K562 (cell line): ENCODE results near the gene SLC25A34. TPM values are rescaled to one million over a fixed set of nuclear protein-coding genes. Genes with fewer than 3 reads are reported as not detected.

ENCODE experiments used
- ATAC-seq: fragments of 200-7000 bp; cut with Tn5 transposase; 3 replicates; pipeline ENCODE4 v1.9.1; 2020; ENCODE audit warnings: moderate library complexity
- BruUV-seq: library from RNA; stranded (reverse); fragments of 400-500 nt; replicated peaks from 2 replicates; lab custom pipeline; 2021; lab: Mats Ljungman, UMichigan
- CTCF ChIA-PET: fragments of 300-600 bp; formaldehyde crosslinking; extraction: SDS; loops from one replicate; lab custom pipeline; 2021; ENCODE audit warnings: low intra/inter-chr PET ratio; lab: Yijun Ruan, JAX
- POLR2A ChIA-PET: fragments of 300-600, 350-650 bp; sonication (Branson Sonifier 250); formaldehyde crosslinking; extraction: SDS; loops from one replicate; lab custom pipeline; 2021; ENCODE audit warnings: antibody characterized with exemption, inconsistent platforms; lab: Yijun Ruan, JAX
- DNase-seq, 4 experiments: peaks; one replicate each; pipeline versions ENCODE4 v3.0.0 to v3.0.0-alpha.2; 2011 to 2018; ENCODE audit warnings: low spot score in 3 of 4, mixed read lengths in 3 of 4; ENCODE audit errors: extremely low read depth in 1 of 4
- FAIRE-seq: peaks from 2 replicates; lab custom pipeline; 2011; peaks lifted over from hg19 to GRCh38; lab: Jason Lieb, UNC
- H2AFZ ChIP-seq: 2 replicates; pipeline ENCODE4 v1.6.0; 2011; ENCODE audit warnings: low read depth, low read length, control low read depth, inconsistent platforms
- H3K27ac ChIP-seq: fragments of 200-600 bp; 3 replicates; pipeline ENCODE4 v1.8.0; 2011; ENCODE audit warnings: low read depth, mild to moderate bottlenecking, control low read depth, inconsistent platforms, low read length, moderate library complexity, mixed read lengths; ENCODE audit errors: extremely low read depth
- H3K27me3 ChIP-seq, 2 experiments: fragments of 300-600 bp in 1 of 2; 2 replicates in 1 of 2; 3 replicates in 1 of 2; pipeline versions ENCODE4 v1.6.0 to v1.8.0; 2011; ENCODE audit warnings: inconsistent platforms in 2 of 2, low read length in 2 of 2, mild to moderate bottlenecking in 1 of 2, mixed read lengths in 1 of 2, moderate library complexity in 1 of 2; ENCODE audit not compliant: control insufficient read depth in 2 of 2, insufficient read depth in 2 of 2
- H3K36me3 ChIP-seq: fragments of 300-600 bp; 3 replicates; pipeline ENCODE4 v1.8.0; 2011; ENCODE audit warnings: mild to moderate bottlenecking, low read length, inconsistent platforms; ENCODE audit not compliant: control insufficient read depth, insufficient read depth
- H3K4me1 ChIP-seq, 2 experiments: fragments of 200-600 bp in 1 of 2; replicated peaks in 1 of 2; 2 replicates in 1 of 2; 3 replicates in 1 of 2; pipeline versions ENCODE4 v1.5.1 to v1.8.0; 2011; ENCODE audit warnings: inconsistent platforms in 2 of 2, low read length in 2 of 2, mild to moderate bottlenecking in 1 of 2, mixed read lengths in 1 of 2, moderate library complexity in 1 of 2; ENCODE audit not compliant: control insufficient read depth in 2 of 2, insufficient read depth in 2 of 2
- H3K4me2 ChIP-seq: 2 replicates; pipeline ENCODE4 v1.6.1; 2011; ENCODE audit warnings: low read length, control low read depth, inconsistent platforms, mixed read lengths; ENCODE audit not compliant: insufficient read depth
- H3K4me3 ChIP-seq: fragments of 200-600 bp; sonication (generic), shearing (Covaris generic); 2 replicates; pipeline ENCODE4 v1.5.1; 2016; ENCODE audit warnings: control low read depth, inconsistent platforms
- H3K79me2 ChIP-seq: fragments of 200-600 bp; 3 replicates; pipeline ENCODE4 v1.8.0; 2011; ENCODE audit warnings: low read length, inconsistent platforms; ENCODE audit not compliant: control insufficient read depth, insufficient read depth
- H3K9ac ChIP-seq, 2 experiments: 2 replicates each; pipeline versions ENCODE4 v1.6.0 to v1.6.1; 2011; ENCODE audit warnings: low read depth in 2 of 2, low read length in 2 of 2, control low read depth in 1 of 2, inconsistent platforms in 1 of 2, mild to moderate bottlenecking in 1 of 2, mixed read lengths in 1 of 2; ENCODE audit not compliant: insufficient read depth in 1 of 2
- H3K9me1 ChIP-seq: one replicate; pipeline ENCODE4 v1.6.0; 2011; ENCODE audit warnings: inconsistent platforms, mild to moderate bottlenecking, low read length, moderate library complexity; ENCODE audit not compliant: control insufficient read depth, insufficient read depth
- H3K9me3 ChIP-seq: replicated peaks from 2 replicates; pipeline ENCODE4 v1.5.1; 2011; ENCODE audit warnings: low read depth, low read length, inconsistent platforms; ENCODE audit not compliant: control insufficient read depth, insufficient read depth
- H4K20me1 ChIP-seq: replicated peaks from 2 replicates; pipeline ENCODE4 v1.6.1; 2011; ENCODE audit warnings: low read length, inconsistent platforms, mixed read lengths; ENCODE audit not compliant: control insufficient read depth, insufficient read depth
- FIP1L1 ChIP-seq: fragments of 200-400 bp; formaldehyde crosslinking; IDR thresholded peaks from 2 replicates; pipeline ENCODE4 v1.6.1; 2018; ENCODE audit warnings: mild to moderate bottlenecking, low read depth, low read length; ENCODE audit not compliant: poor library complexity, severe bottlenecking
- OTX1 ChIP-seq: fragments of 450-650 bp; formaldehyde crosslinking; IDR thresholded peaks from 2 replicates; pipeline ENCODE4 v1.4.0; 2022; ENCODE audit warnings: mild to moderate bottlenecking
- POLR2G ChIP-seq: fragments of 200-400 bp; formaldehyde crosslinking; IDR thresholded peaks from 2 replicates; pipeline ENCODE4 v1.6.1; 2017; ENCODE audit warnings: low read depth, mild to moderate bottlenecking, antibody characterized with exemption, low read length, moderate library complexity
- STAG1 ChIP-seq: sonication (generic); formaldehyde crosslinking; IDR thresholded peaks from 2 replicates; pipeline ENCODE4 v1.5.0; 2020; ENCODE audit warnings: missing genetic modification reagents, borderline replicate concordance
- ZNF184 ChIP-seq: sonication (generic); formaldehyde crosslinking; IDR thresholded peaks from 2 replicates; pipeline ENCODE4 v1.5.0; 2020; ENCODE audit warnings: missing genetic modification reagents
- ZNF253 ChIP-seq: fragments of 250-450 bp; sonication (Bioruptor Pico); conservative IDR thresholded peaks from 2 replicates; pipeline ENCODE4 v1.6.1; 2021; ENCODE audit warnings: mild to moderate bottlenecking
- ZNF311 ChIP-seq: fragments of 250-450 bp; sonication (Bioruptor Pico); IDR thresholded peaks from 2 replicates; pipeline ENCODE4 v1.4.0; 2020; ENCODE audit warnings: mild to moderate bottlenecking, moderate library complexity
- ZNF324 ChIP-seq: fragments of 250-450 bp; sonication (Bioruptor Pico); IDR thresholded peaks from 2 replicates; pipeline ENCODE4 v1.4.0; 2020; ENCODE audit warnings: mild to moderate bottlenecking
- ZNF77 ChIP-seq: fragments of 250-450 bp; sonication (Bioruptor Pico); IDR thresholded peaks from 2 replicates; pipeline ENCODE4 v1.5.0; 2020
- WGBS: fragments of 100-300 bp; shearing (Covaris generic); methylation state at CpG from one replicate; pipeline ENCODE4 v1.1.6; 2016; ENCODE audit warnings: low coverage, mixed read lengths; ENCODE audit not compliant: insufficient coverage; ENCODE audit errors: missing lambda C conversion rate; 5-methylcytosine and 5-hydroxymethylcytosine counted together
- in situ Hi-C: fragments of 300-500 bp; cut with MboI; formaldehyde crosslinking; loops from 4 replicates; pipeline ENCODE4 v1.15.0; 2018; ENCODE audit warnings: inconsistent platforms, mixed read lengths
- intact Hi-C: fragments of 100-400 bp; cut with micrococcal nuclease; formaldehyde crosslinking; loops from 2 replicates; pipeline ENCODE4 v1.14.2; 2022
- polyA plus RNA-seq, 8 experiments: library from polyadenylated mRNA; depleted of rRNA in 4 of 8; stranded (reverse) in 5 of 8; unstranded in 3 of 8; fragments of >200 nt; fragmentation: Nextera tagmentation in 2 of 8; fragmentation: Illumina TruSeq in 1 of 8; extraction: Ambion mirVana in 2 of 8; extraction: Trizol in 1 of 8; gene quantifications; 2 replicates each; pipeline versions ENCODE4 v1.2.1 to v1.2.3, GENCODE V29; 2011 to 2014; ENCODE audit warnings: inconsistent platforms in 1 of 8, missing spikeins in 1 of 8
- total RNA-seq, 7 experiments: library from RNA; depleted of rRNA in 6 of 7; stranded (reverse); fragments of >200 nt in 6 of 7; fragmentation: Illumina TruSeq in 2 of 7; extraction: Trizol in 2 of 7; gene quantifications; 2 replicates each; pipeline versions ENCODE4 v1.2.1 to v1.2.3, GENCODE V29; 2011 to 2021; ENCODE audit warnings: low replicate concordance in 1 of 7

SLC25A34 gene
- total and polyA plus RNA-seq, 9 of the 15 experiments (the other 6 are each of a cell fraction or from before 2014, with no cell fraction given) = 0.01 to 0.57 (median 0.16) TPM

- DNase-seq (no peak), ATAC-seq (no peak), FAIRE-seq (no peak)
- H4K20me1 ChIP-seq = no peaks in the 10 kb centered on the region; the same call in none of the 2 replicates
- H3K9me3 ChIP-seq = no peaks in the 10 kb centered on the region
- 50% methylated on average over 20 of the region's 20 CpGs for WGBS
- no peak overlapping the region for H3K4me3 ChIP-seq
- peaks cover 22% of the 10 kb centered on the region; the same call in 2 of the 3 replicates for H3K36me3 ChIP-seq
- H3K4me2 ChIP-seq = no peak overlapping the region
- in situ Hi-C loops (no loop called here), intact Hi-C loops (no loop called here)
- BruUV-seq = no TSS peak
- no peak overlapping the region for H3K27ac ChIP-seq
- ChIA-PET POLR2A (interaction anchor here (0.6 to 2.2 kb wide), 12 partner anchors 10 to 885 kb away, joined by 3 to 8 read pairs (median 4); no protein-coding TSS in a partner anchor), CTCF (no interaction called here)
- TF ChIP-seq OTX1 (CRISPR knock-in tag) (no peak), ZNF253 (CRISPR knock-in tag) (no peak), ZNF184 (CRISPR knock-in tag) (0 out of 2 replicates have a peak, but pooled peaks have one; percentile 25), POLR2G (peak; percentile 37), ZNF77 (CRISPR knock-in tag) (no peak), ZNF311 (CRISPR knock-in tag) (no peak), FIP1L1 (peak; percentile 36), ZNF324 (CRISPR knock-in tag) (no peak), STAG1 (CRISPR knock-in tag) (no peak)
- peak overlapping the region in 1 of 2 experiments; percentile 57; a peak in 2 of 4 replicates for H3K9ac ChIP-seq
- no peaks in the 10 kb centered on the region for H3K9me1 ChIP-seq
- H3K27me3 ChIP-seq = no peaks in the 10 kb centered on the region
- H2AFZ ChIP-seq = no peak overlapping the region
- no peaks in the 10 kb centered on the region for H3K79me2 ChIP-seq
- peaks cover 3 to 66% of the 10 kb centered on the region in 2 experiments; a peak in 4 of 5 replicates for H3K4me1 ChIP-seq
Measured at GRCh38 chr1:15737324-15738319, 1.6 kb downstream of the SLC25A34 start.
